Mammary epithelial cell (primary cell): ENCODE results near the gene MSRB1.

Experiments
- CTCF ChIP-seq, 2 donors: IDR thresholded peaks in 1 of 2; conservative IDR thresholded peaks in 1 of 2; 2 replicates each; pipeline ENCODE4 v1.5.1; 2011 to 2012; ENCODE audit warnings: inconsistent platforms in 2 of 2, low read length in 2 of 2, mild to moderate bottlenecking in 2 of 2, control low read depth in 1 of 2, low read depth in 1 of 2; ENCODE audit not compliant: insufficient read depth in 1 of 2; ENCODE audit errors: extremely low read depth in 1 of 2
- EZH2 ChIP-seq: IDR thresholded peaks from 2 replicates; pipeline ENCODE4 v1.6.1; 2012; ENCODE audit warnings: low read length, inconsistent platforms, borderline replicate concordance

- TF ChIP-seq CTCF (conservative IDR thresholded peaks at IDR 0.05 in 1 of 2, IDR thresholded peaks at IDR 0.05 in 1 of 2; ENCODE audit: extremely low read depth in 1 of 2, insufficient read depth in 1 of 2, low read depth in 1 of 2, low read length in 2 of 2) = no peak
- TF ChIP-seq EZH2 = no peak
These were observed 38.4 kb upstream of the MSRB1 start, which contains the start of gene NOXO1 for GRCh38 chr16:1981398-1981836.
